ACHN (cell line): ENCODE data around the gene TMEM131L.

ENCODE experiments used
- DNase-seq: peaks from one replicate; pipeline ENCODE4 v3.0.0-alpha.2; 2015
- in situ Hi-C: cut with HindIII; loops from 2 replicates; pipeline ENCODE4 v1.10.0; 2017; ENCODE audit warnings: low sequenced_read_pairs, low pct_ligation_motif_present, low pct_unique_long_range_greater_than_20kb

Gene TMEM131L

GRCh38 chr4:153684971-153685371, 218.8 kb downstream of the TMEM131L start:
- no peak for DNase-seq
- in situ Hi-C loops = no loop called here
